Limb (tissue), 2 donors: ENCODE results near the gene YIPF1.
"Not testable (repeated sequence)": the region's sequence is repeated elsewhere in the genome, so short reads cannot be mapped to it uniquely, and the experiment has no call there.

Experiments used
- DNase-seq, 2 donors: peaks; one replicate each; pipeline ENCODE4 v3.0.0-alpha.2; 2016; ENCODE audit errors: extremely low spot score in 2 of 2

The YIPF1 gene

DNA sequence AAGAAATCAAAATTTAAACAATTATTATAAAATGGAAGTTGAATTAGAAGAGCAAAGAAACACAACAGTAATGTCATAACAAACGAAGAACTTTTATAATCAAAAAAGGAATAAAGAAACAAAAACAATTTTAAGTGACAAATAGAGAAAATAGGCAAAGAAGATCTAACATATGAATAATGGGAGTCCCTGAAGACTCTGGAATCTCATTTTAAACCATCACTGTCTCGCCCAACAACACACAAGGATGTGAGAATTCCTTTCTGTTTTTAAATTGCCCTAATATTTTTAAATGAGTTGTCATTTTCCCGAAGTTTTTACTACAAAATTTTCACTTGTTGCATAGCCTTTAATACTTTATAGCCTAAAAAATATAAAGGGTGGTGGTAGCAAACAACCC is 47.2 kb downstream of the YIPF1 start:
- no peak for DNase-seq

GRCh38 chr1:53838654-53838974 is 51.0 kb downstream of the YIPF1 start:
- DNase-seq = no peak

- DNase-seq = peak; percentile 95 to 98
Measured at GRCh38 chr1:53837924-53838653, 51.5 kb downstream of the YIPF1 start, which contains the start of gene NDC1. Gene NDC1 (minus strand): TSS chr1:53838296. CDS start chr1:53838261, 35 bp downstream.

GRCh38 chr1:53837646-53837923 is 52.0 kb downstream of the YIPF1 start:
- DNase-seq = no peak

DNA sequence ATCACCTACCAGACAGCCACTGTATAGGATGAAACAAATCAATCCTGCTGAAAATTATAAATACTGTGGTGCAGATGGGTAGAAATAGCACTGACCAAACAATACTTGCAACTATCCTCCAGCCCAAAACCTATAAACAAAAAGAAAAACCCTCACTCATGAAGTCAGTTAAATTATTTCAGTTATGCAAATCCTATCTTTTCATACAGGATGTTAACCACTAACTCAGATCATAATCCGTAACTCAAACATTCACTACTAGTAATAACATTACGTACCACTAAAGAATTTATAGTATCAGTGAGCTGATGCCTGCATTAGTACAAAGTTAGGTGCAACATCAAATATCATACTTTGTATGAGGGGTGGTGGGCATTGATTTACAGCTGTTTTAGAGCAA is 54.1 kb downstream of the YIPF1 start:
- DNase-seq = no peak

- DNase-seq = no peak
Measured at GRCh38 chr1:53834776-53835175, 54.8 kb downstream of the YIPF1 start.

DNA sequence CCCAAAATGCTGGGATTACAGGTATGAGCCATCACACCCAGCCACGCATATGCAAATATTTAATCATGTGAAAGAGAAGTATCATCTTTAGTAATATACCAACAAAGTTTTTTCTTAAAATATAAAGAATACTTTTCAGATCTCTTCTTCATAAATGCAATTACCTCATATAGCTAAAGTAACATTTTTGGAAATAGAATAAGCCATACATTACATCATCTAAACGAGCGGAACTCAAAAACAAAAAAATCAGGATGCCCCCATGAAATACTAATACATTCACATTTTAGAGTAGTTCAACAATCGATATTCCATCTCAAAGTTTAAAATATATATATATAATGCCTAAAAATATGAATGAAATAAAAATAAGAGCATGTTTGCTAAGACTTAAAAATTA is 56.2 kb downstream of the YIPF1 start:
- no peak for DNase-seq

DNA sequence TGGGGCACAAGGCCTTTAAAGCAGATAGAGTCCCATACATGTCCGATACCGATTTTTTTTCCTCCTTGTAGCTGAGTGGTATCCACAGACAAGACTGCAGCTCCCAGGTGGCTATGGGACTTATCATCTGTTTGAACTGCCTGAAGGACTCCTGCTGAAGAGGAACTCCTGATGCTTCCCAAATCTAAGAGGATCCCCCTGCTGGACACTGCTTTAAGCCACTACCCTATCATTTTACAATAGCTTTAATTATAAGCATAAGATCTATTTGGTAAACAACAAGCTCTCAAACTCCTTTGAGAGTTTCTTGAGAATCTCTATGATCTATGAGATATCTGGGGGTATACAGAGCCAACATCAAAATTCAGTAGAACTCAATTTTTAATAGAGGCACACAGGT is 63.2 kb downstream of the YIPF1 start:
- no peak for DNase-seq

DNA sequence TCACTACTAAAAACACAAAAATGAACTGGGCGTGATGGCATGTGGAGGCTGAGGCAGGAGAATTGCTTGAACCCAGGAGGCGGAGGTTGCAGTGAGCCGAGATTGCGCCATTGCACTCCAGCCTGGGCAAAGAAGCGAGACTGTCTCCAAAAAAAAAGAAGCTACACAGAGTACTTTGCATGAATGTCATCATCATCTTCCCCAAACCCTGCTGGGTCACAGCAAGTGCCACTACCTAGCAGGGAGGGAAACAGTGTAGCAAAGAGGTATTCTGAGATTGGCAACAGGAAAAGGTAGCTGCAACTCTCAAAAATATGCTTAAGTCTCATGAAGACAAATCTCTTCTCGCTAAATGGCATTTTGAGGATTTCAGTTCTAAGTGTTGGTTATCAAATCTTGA is 64.3 kb downstream of the YIPF1 start:
- no peak for DNase-seq

DNA sequence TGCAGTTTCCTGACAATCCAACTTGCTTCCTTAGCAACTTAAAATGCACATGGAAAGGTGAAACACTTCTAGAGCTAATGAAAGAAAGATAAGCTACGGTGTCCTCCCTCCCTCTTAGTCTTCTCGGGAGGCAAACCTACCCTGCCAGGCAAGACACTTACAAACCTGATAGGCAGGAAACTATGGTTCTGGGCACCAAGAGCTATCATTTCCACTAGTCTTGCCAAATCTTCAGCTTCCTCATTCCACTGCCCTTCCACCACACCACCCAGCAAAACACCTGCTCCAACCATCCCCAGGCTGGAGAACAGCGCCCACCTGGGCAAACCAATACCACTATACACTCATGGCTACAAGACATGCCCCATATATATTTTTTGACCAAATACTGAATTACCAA is 66.7 kb downstream of the YIPF1 start:
- no peak for DNase-seq

- no peak for DNase-seq
Measured at GRCh38 chr1:53821380-53821779, 68.2 kb downstream of the YIPF1 start.

- DNase-seq = no peak
Measured at GRCh38 chr1:53819387-53819786, 70.2 kb downstream of the YIPF1 start.

DNA sequence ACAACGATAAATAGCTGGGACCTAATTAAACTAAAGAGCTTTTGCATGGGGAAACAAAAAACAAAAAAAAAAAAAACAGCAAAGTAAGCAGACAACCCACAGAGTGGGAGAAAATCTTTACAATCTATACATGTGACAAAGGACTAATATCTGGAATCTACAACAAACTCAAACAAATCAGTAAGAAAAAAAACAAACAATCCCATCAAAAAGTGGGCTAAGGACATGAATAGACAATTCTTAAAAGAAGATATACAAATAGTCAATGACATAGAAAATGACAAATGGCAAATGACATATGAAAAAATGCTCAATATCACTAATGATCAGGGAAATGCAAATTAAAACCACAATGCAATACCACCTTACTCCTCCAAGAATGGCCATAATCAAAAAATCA is 73.0 kb downstream of the YIPF1 start:
- not testable (repeated sequence) for DNase-seq

GRCh38 chr1:53815484-53815883 is 74.1 kb downstream of the YIPF1 start:
- not testable (repeated sequence) for DNase-seq

DNA sequence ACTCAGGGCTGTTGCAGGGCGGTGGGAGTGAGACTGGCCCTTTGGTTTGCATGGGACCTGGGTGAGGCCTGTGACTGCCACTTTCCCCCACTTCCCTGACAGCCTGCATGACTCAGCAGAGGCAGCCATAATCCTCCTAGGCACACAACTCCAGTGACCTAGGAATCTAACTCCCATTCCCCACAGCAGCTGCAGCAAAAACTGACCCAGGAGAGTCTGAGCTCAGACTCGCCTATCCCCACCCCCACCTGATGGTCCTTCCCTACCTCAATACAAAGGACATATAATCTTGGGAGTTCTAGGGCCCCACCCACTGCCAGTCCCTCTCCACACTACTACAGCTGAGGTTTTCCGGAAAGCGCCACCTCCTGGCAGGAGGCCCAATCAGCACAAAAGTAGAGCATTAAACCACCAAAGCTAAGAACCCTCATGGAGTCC is 78.2 kb downstream of the YIPF1 start:
- no peak for DNase-seq

DNA sequence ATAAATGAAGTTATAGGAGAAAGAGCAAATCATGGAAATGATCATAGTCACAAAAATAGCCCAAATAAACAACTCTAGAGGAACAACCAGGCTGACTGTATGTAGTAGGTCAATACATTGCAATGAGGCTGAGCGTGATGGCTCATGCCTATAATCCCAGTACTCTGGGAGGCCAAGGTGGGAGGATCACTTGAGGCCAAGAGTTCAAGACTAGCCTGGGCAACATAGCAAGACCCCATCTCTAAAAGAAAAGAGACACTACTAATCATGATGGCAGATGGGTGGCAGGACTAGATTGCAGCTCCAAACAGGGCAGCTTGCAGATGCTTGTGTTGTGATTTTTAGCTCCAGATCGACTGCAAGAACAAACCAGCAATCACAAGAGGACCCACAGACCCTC is 79.1 kb downstream of the YIPF1 start:
- no peak for DNase-seq

DNA sequence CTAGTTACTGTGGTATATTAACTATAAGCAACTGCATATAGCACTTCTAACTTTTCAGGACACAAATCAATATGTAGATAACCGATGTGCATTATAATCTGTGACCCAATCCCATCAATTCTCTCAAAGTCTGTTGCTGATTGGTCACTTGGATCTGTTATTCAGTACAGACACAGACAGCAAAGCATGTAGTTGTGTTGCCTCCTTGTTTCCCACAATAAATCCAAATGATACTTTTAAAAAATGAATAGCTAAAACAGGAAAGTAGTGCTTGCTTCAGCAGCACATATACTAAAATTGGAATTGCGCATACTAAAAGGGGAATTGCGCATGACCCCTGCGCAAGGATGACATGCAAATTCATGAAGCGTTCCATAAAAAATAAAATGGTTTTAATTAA is 79.6 kb downstream of the YIPF1 start:
- DNase-seq = no peak

- DNase-seq = no peak
Measured at GRCh38 chr1:53807916-53808315, 81.7 kb downstream of the YIPF1 start.

DNA sequence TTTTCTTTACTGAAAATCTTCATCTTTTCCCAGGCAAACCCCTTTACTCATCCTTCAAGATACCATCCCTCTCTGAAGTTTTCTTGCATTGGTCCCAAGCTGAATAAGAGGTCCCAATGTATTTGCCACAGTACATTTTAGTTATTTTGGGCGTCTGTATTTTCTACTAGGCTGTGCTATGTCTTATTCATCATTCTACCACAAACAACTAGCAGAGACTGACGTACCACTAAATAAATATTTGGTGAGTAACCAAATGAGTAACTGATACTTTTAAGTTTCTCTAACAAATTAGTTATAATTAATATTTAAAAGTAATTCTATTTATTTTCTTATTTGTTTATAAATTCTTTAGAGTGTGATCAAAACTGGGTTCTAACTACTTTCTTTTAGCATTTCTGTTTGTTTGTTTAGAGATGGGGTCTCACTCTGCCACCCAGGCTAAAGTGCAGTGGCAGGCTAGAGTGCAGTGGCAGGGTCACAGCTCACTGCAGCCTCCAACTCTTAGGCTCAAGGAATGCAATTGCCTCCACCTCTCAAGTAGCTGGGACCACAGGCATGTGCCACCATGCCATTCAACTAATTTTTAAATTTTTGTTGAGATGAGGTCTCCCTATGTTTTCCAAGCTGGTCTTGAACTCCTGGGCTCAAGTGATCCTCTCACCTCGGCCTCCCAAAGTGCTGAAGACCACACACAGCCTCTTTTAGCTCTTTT is 84.6 kb downstream of the YIPF1 start:
- DNase-seq = no peak

GRCh38 chr1:53804181-53804580 is 85.4 kb downstream of the YIPF1 start:
- no peak for DNase-seq
